C1 segment of cervical spinal cord (tissue), 14 donors: ENCODE results near the gene TAF11L4.
"Not testable (repeated sequence)": the region's sequence is repeated elsewhere in the genome, so short reads cannot be mapped to it uniquely, and the experiment has no call there.

Source experiments
- DNase-seq, 14 donors: peaks; one replicate each; lab custom pipeline; 2025; lab: John Stamatoyannopoulos, UW

The TAF11L4 gene

GRCh38 chr5:17521501-17521900 is at the start of gene TAF11L4:
Gene TAF11L4, plus strand, starts transcription at chr5:17521801.
- not testable (repeated sequence) for DNase-seq

- not testable (repeated sequence) for DNase-seq
Observed at GRCh38 chr5:17475064-17475463, 46.5 kb upstream of the TAF11L4 start.

- no peak for DNase-seq
Observed at GRCh38 chr5:17477043-17477442, 44.6 kb upstream of the TAF11L4 start.

- DNase-seq = no peak
Observed at GRCh38 chr5:17477573-17478265, 43.9 kb upstream of the TAF11L4 start.

- no peak for DNase-seq
Observed at GRCh38 chr5:17481378-17481777, 40.2 kb upstream of the TAF11L4 start.

- no peak for DNase-seq
Observed at GRCh38 chr5:17482790-17483189, 38.8 kb upstream of the TAF11L4 start.

GRCh38 chr5:17486464-17487173 is 35.0 kb upstream of the TAF11L4 start:
- not testable (repeated sequence) for DNase-seq

GRCh38 chr5:17487174-17487512 is 34.5 kb upstream of the TAF11L4 start:
- DNase-seq = no peak

- not testable (repeated sequence) for DNase-seq
Observed at GRCh38 chr5:17491257-17491656, 30.3 kb upstream of the TAF11L4 start.

- no peak for DNase-seq
Observed at GRCh38 chr5:17492770-17493169, 28.8 kb upstream of the TAF11L4 start.

- DNase-seq = no peak
Observed at GRCh38 chr5:17497446-17497845, 24.2 kb upstream of the TAF11L4 start.

- DNase-seq = not testable (repeated sequence)
Observed at GRCh38 chr5:17497931-17498330, 23.7 kb upstream of the TAF11L4 start, which contains the start of gene TAF11L2. Gene TAF11L2, plus strand, starts transcription at chr5:17498231.

GRCh38 chr5:17511775-17512325 is 9.8 kb upstream of the TAF11L4 start:
- DNase-seq = no peak

GRCh38 chr5:17517526-17517925 is 4.1 kb upstream of the TAF11L4 start:
- not testable (repeated sequence) for DNase-seq

GRCh38 chr5:17518067-17518466 is 3.5 kb upstream of the TAF11L4 start, which contains the start of gene TAF11L3:
Gene TAF11L3, plus strand, starts transcription at chr5:17518367.
- not testable (repeated sequence) for DNase-seq

GRCh38 chr5:17519508-17519907 is 2.1 kb upstream of the TAF11L4 start:
- DNase-seq = not testable (repeated sequence)

- DNase-seq = not testable (repeated sequence)
Observed at GRCh38 chr5:17524935-17525334, 3.3 kb downstream of the TAF11L4 start, which contains the start of gene TAF11L5. Gene TAF11L5, plus strand, starts transcription at chr5:17525235.

- DNase-seq = not testable (repeated sequence)
Observed at GRCh38 chr5:17526504-17526903, 4.9 kb downstream of the TAF11L4 start.

- DNase-seq = not testable (repeated sequence)
Observed at GRCh38 chr5:17528369-17528768, 6.8 kb downstream of the TAF11L4 start, which contains the start of gene TAF11L6. Gene TAF11L6, plus strand, starts transcription at chr5:17528669.
